HEK293 (cell line): Measurements from ENCODE around the gene RAB40C.

ENCODE experiments used
- CTCF ChIA-PET: fragments of 350-600 bp; formaldehyde crosslinking; extraction: SDS; loops from one replicate; lab custom pipeline; 2021; ENCODE audit warnings: antibody characterized with exemption; lab: Yijun Ruan, JAX
- POLR2A ChIA-PET: fragments of 300-600 bp; formaldehyde crosslinking; extraction: SDS; loops from one replicate; lab custom pipeline; 2020; ENCODE audit warnings: antibody characterized with exemption, inconsistent platforms; lab: Yijun Ruan, JAX
- H3K27ac ChIP-seq: fragments of 200-500 bp; sonication (Bioruptor generic); 2 replicates; pipeline ENCODE4 v1.5.1; 2014; ENCODE audit warnings: low read depth, low read length, control low read depth, inconsistent platforms; ENCODE audit errors: extremely low read depth
- H3K36me3 ChIP-seq, 2 experiments: fragments of 200-500 bp in 1 of 2; sonication (Bioruptor generic) in 1 of 2; 1 replicate in 1 of 2; 2 replicates in 1 of 2; pipeline ENCODE4 v1.5.1; 2014 to 2017; ENCODE audit warnings: inconsistent platforms in 2 of 2, low read length in 2 of 2; ENCODE audit not compliant: control insufficient read depth in 2 of 2, insufficient read depth in 1 of 2
- H3K4me1 ChIP-seq: fragments of 200-500 bp; sonication (Bioruptor generic); 2 replicates; pipeline ENCODE4 v1.5.1; 2014; ENCODE audit warnings: mild to moderate bottlenecking, low read length, inconsistent platforms; ENCODE audit not compliant: control insufficient read depth, insufficient read depth
- H3K4me3 ChIP-seq: 2 replicates; pipeline ENCODE4 v1.5.1; 2011; ENCODE audit warnings: low read depth, mild to moderate bottlenecking, control low read depth, low read length, moderate library complexity
- H3K9me3 ChIP-seq: fragments of 200-500 bp; sonication (Bioruptor generic); 2 replicates; pipeline ENCODE4 v1.5.1; 2014; ENCODE audit warnings: low read depth, low read length, inconsistent platforms; ENCODE audit not compliant: control insufficient read depth, insufficient read depth
- BCL6B ChIP-seq: fragments of 450-650 bp; formaldehyde crosslinking; IDR thresholded peaks from 2 replicates; pipeline ENCODE4 v1.5.1; 2017; ENCODE audit warnings: missing biosample characterization, missing genetic modification characterization
- GLIS1 ChIP-seq: fragments of 450-650 bp; formaldehyde crosslinking; IDR thresholded peaks from 2 replicates; pipeline ENCODE4 v1.5.1; 2016; ENCODE audit warnings: missing biosample characterization, missing genetic modification characterization
- GLIS2 ChIP-seq: fragments of 450-650 bp; formaldehyde crosslinking; IDR thresholded peaks from 2 replicates; pipeline ENCODE4 v1.5.1; 2016; ENCODE audit warnings: missing biosample characterization, missing genetic modification characterization
- HIC1 ChIP-seq: fragments of 450-650 bp; formaldehyde crosslinking; IDR thresholded peaks from 2 replicates; pipeline ENCODE4 v1.5.1; 2016; ENCODE audit warnings: missing biosample characterization, missing genetic modification characterization
- KLF1 ChIP-seq: fragments of 450-650 bp; formaldehyde crosslinking; IDR thresholded peaks from 2 replicates; pipeline ENCODE4 v1.5.1; 2016; ENCODE audit warnings: missing biosample characterization, missing genetic modification characterization
- MZF1 ChIP-seq: fragments of 450-650 bp; formaldehyde crosslinking; IDR thresholded peaks from 2 replicates; pipeline ENCODE4 v1.5.1; 2017; ENCODE audit warnings: missing biosample characterization, missing genetic modification characterization, borderline replicate concordance
- PATZ1 ChIP-seq: fragments of 450-650 bp; formaldehyde crosslinking; IDR thresholded peaks from 2 replicates; pipeline ENCODE4 v1.5.1; 2016; ENCODE audit warnings: missing biosample characterization, missing genetic modification characterization
- REST ChIP-seq: fragments of 450-650 bp; formaldehyde crosslinking; IDR thresholded peaks from 2 replicates; pipeline ENCODE4 v1.5.1; 2016; ENCODE audit warnings: missing biosample characterization, missing genetic modification characterization
- SALL2 ChIP-seq: fragments of 450-650 bp; formaldehyde crosslinking; IDR thresholded peaks from 2 replicates; pipeline ENCODE4 v1.5.0; 2017; ENCODE audit warnings: missing biosample characterization, mild to moderate bottlenecking, missing genetic modification characterization, borderline replicate concordance
- SCRT1 ChIP-seq: fragments of 450-650 bp; formaldehyde crosslinking; IDR thresholded peaks from 2 replicates; pipeline ENCODE4 v1.5.1; 2016; ENCODE audit warnings: missing biosample characterization, missing genetic modification characterization, borderline replicate concordance
- ZBTB17 ChIP-seq: fragments of 450-650 bp; formaldehyde crosslinking; IDR thresholded peaks from 2 replicates; pipeline ENCODE4 v1.5.1; 2016; ENCODE audit warnings: missing biosample characterization, missing genetic modification characterization
- ZBTB8A ChIP-seq: fragments of 450-650 bp; formaldehyde crosslinking; IDR thresholded peaks from 2 replicates; pipeline ENCODE4 v1.5.1; 2016; ENCODE audit warnings: missing biosample characterization, missing genetic modification characterization
- ZFP37 ChIP-seq: fragments of 450-650 bp; formaldehyde crosslinking; IDR thresholded peaks from 2 replicates; pipeline ENCODE4 v1.5.1; 2016; ENCODE audit warnings: missing biosample characterization, missing genetic modification characterization
- ZIC2 ChIP-seq: fragments of 450-650 bp; formaldehyde crosslinking; IDR thresholded peaks from 2 replicates; pipeline ENCODE4 v1.5.1; 2016; ENCODE audit warnings: missing biosample characterization, missing genetic modification characterization
- ZNF133 ChIP-seq: fragments of 450-650 bp; formaldehyde crosslinking; IDR thresholded peaks from 2 replicates; pipeline ENCODE4 v1.5.1; 2016; ENCODE audit warnings: missing biosample characterization, missing genetic modification characterization
- ZNF155 ChIP-seq: fragments of 450-650 bp; formaldehyde crosslinking; IDR thresholded peaks from 2 replicates; pipeline ENCODE4 v1.5.1; 2016; ENCODE audit warnings: missing biosample characterization, missing genetic modification characterization
- ZNF239 ChIP-seq: fragments of 450-650 bp; formaldehyde crosslinking; IDR thresholded peaks from 2 replicates; pipeline ENCODE4 v1.5.1; 2016; ENCODE audit warnings: missing biosample characterization, missing genetic modification characterization
- ZNF302 ChIP-seq: fragments of 450-650 bp; formaldehyde crosslinking; IDR thresholded peaks from 2 replicates; pipeline ENCODE4 v1.5.1; 2016; ENCODE audit warnings: missing biosample characterization, missing genetic modification characterization, low read depth
- ZNF341 ChIP-seq: fragments of 450-650 bp; formaldehyde crosslinking; IDR thresholded peaks from 2 replicates; pipeline ENCODE4; 2016; ENCODE audit warnings: low read depth, missing biosample characterization, missing genetic modification characterization
- ZNF561 ChIP-seq: fragments of 450-650 bp; IDR thresholded peaks from 2 replicates; pipeline ENCODE4 v1.5.1; 2018; ENCODE audit warnings: missing biosample characterization, missing genetic modification characterization, borderline replicate concordance
- ZNF639 ChIP-seq: fragments of 450-650 bp; formaldehyde crosslinking; IDR thresholded peaks from 2 replicates; pipeline ENCODE4 v1.5.1; 2016; ENCODE audit warnings: missing biosample characterization, missing genetic modification characterization
- ZNF660 ChIP-seq: fragments of 450-650 bp; IDR thresholded peaks from 2 replicates; pipeline ENCODE4 v1.5.1; 2018; ENCODE audit warnings: missing biosample characterization, mild to moderate bottlenecking, missing genetic modification characterization
- ZNF670 ChIP-seq: fragments of 450-650 bp; formaldehyde crosslinking; IDR thresholded peaks from 2 replicates; pipeline ENCODE4 v1.5.1; 2016; ENCODE audit warnings: missing biosample characterization, missing genetic modification characterization, low read depth
- ZNF776 ChIP-seq: fragments of 450-650 bp; formaldehyde crosslinking; IDR thresholded peaks from 2 replicates; pipeline ENCODE4 v1.5.0; 2017; ENCODE audit warnings: missing biosample characterization, missing genetic modification characterization, borderline replicate concordance
- ZNF785 ChIP-seq: fragments of 450-650 bp; formaldehyde crosslinking; IDR thresholded peaks from 2 replicates; pipeline ENCODE4 v1.5.1; 2016; ENCODE audit warnings: missing biosample characterization, missing genetic modification characterization

Gene RAB40C

GRCh38 chr16:625977-626765, 36.3 kb downstream of the RAB40C start (continued):
- TF ChIP-seq BCL6B (tag by site-specific recombination) (no peak), MZF1 (tag by site-specific recombination) (no peak), ZNF302 (tag by site-specific recombination) (no peak), GLIS2 (tag by site-specific recombination) (peak; percentile 14; the same call in 1 of the 2 replicates), ZNF776 (no peak), ZNF561 (tag by site-specific recombination) (no peak), GLIS1 (tag by site-specific recombination) (peak; percentile 39; the same call in 1 of the 2 replicates), ZBTB17 (no peak), REST (no peak), ZIC2 (tag by site-specific recombination) (peak; percentile 70), ZNF670 (no peak), ZNF239 (tag by site-specific recombination) (no peak), ZNF155 (tag by site-specific recombination) (no peak), ZNF660 (tag by site-specific recombination) (no peak), ZNF133 (tag by site-specific recombination) (no peak)
- TF ChIP-seq, all 188 proteins: peak for 4

- POLR2A ChIA-PET, result no interaction called here
- Histone ChIP-seq H3K9me3 (no peaks in the 10 kb centered on the region), H3K4me3 (no peak overlapping the region), H3K36me3 (no peaks in the 10 kb centered on the region), H3K4me1 (peaks cover 2% of the 10 kb centered on the region; the same call in 1 of the 2 replicates), H3K27ac (no peak overlapping the region)
- CTCF ChIA-PET, result no interaction called here
- TF ChIP-seq ZFP37 (tag by site-specific recombination) (peak; percentile 60; the same call in 1 of the 2 replicates), KLF1 (tag by site-specific recombination) (no peak), ZNF341 (tag by site-specific recombination) (no peak), ZNF785 (tag by site-specific recombination) (0 out of 2 replicates have a peak, but pooled peaks have one; percentile 31), PATZ1 (tag by site-specific recombination) (peak; percentile 36; the same call in 1 of the 2 replicates), HIC1 (tag by site-specific recombination) (peak; percentile 73), SALL2 (tag by site-specific recombination) (no peak), SCRT1 (0 out of 2 replicates have a peak, but pooled peaks have one; percentile 47), ZNF639 (tag by site-specific recombination) (peak; percentile 72), ZBTB8A (peak; percentile 73)
Observed at GRCh38 chr16:626787-627453, 37.1 kb downstream of the RAB40C start.
